Erythroblast (primary cell): ENCODE results near the gene SIGLEC6.

Experiments used
- GATA1 ChIP-seq: IDR thresholded peaks from 2 replicates; pipeline ENCODE4 v1.6.1; 2011; ENCODE audit warnings: low read depth, mild to moderate bottlenecking, control low read depth, low read length, moderate library complexity
- POLR2A ChIP-seq: IDR thresholded peaks from 2 replicates; pipeline ENCODE4 v1.6.1; 2011; ENCODE audit warnings: mild to moderate bottlenecking, low read length

DNA sequence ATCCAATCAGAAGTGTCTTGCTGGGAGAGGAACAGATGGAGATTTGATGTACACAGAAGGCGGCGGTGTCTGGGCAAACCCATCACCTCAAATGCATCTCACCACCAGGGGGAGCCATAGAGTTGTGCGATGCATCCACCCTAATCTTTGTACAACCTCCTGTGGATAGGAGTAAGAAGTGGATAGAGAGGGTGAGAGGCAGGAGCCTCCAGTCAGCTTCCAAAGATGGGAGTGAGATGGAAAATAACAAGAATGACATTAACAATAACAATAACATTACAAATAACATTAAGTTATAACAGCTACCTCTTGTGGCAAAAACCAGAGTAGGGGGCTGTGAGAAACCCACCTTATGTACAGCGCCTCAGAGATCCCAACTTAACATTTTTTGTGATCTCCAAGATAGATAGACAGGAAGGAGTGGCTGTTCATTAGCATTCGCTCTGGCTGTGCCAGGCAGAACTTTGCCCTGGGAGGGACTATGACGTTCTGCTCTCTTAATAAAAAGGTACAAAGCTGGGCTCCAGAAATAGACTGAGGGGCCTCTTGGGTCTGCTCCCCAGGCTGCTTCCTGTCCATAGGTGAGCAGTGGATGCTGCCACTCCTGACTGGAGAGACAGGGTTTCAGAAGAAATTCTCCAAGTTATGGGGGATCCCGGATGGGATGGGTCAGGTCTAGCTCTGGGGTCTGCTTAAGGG, 58.3 kb downstream of the SIGLEC6 start:
- TF ChIP-seq POLR2A (no peak), GATA1 (no peak)
